ENCODE measurements around the gene LRP6. TPM values are rescaled to one million over a fixed set of nuclear protein-coding genes. Genes with fewer than 3 reads are reported as not detected.

LRP6 gene
- total and polyA plus RNA-seq, 7 donors: 2.9 to 31.5 (median 16.6) TPM

GRCh38 chr12:12141000-12141399 is 125.8 kb downstream of the LRP6 start:
- DNase-seq (no peak), ATAC-seq (no peak)
- no peaks in the 10 kb centered on the region for H3K27me3 ChIP-seq (ENCODE audit: insufficient read depth in 3 of 3, low read length in 2 of 3)
- no peaks in the 10 kb centered on the region for H3K9me3 ChIP-seq
- TF ChIP-seq, protein P1, sequence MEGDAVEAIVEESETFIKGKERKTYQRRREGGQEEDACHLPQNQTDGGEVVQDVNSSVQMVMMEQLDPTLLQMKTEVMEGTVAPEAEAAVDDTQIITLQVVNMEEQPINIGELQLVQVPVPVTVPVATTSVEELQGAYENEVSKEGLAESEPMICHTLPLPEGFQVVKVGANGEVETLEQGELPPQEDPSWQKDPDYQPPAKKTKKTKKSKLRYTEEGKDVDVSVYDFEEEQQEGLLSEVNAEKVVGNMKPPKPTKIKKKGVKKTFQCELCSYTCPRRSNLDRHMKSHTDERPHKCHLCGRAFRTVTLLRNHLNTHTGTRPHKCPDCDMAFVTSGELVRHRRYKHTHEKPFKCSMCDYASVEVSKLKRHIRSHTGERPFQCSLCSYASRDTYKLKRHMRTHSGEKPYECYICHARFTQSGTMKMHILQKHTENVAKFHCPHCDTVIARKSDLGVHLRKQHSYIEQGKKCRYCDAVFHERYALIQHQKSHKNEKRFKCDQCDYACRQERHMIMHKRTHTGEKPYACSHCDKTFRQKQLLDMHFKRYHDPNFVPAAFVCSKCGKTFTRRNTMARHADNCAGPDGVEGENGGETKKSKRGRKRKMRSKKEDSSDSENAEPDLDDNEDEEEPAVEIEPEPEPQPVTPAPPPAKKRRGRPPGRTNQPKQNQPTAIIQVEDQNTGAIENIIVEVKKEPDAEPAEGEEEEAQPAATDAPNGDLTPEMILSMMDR (IDR thresholded peaks at IDR 0.05): no peak
- no peak overlapping the region for H3K27ac ChIP-seq
- peaks cover 0 to 21% of the 10 kb centered on the region in 2 donors for H3K36me3 ChIP-seq (ENCODE audit: insufficient read depth in 1 of 2, low read depth in 1 of 2)
- no peaks in the 10 kb centered on the region for H3K4me1 ChIP-seq
- intact Hi-C loops (cut with DNase I): loop anchor here (10.0 kb wide), 2 partner anchors 46 to 674 kb away; partner anchors contain the start of gene DDX47 (in 1 of the 2)
- H3K4me3 ChIP-seq: no peak overlapping the region

- H3K9me3 ChIP-seq: no peaks in the 10 kb centered on the region
- DNase-seq (no peak), ATAC-seq (no peak)
- intact Hi-C loops (cut with DNase I): no loop called here
- TF ChIP-seq, protein P1 (IDR thresholded peaks at IDR 0.05): no peak
- no peaks in the 10 kb centered on the region for H3K4me1 ChIP-seq
- H3K27ac ChIP-seq: no peak overlapping the region
- 88 to 96% (median 91%) methylated on average over 3 of the region's 3 CpGs for WGBS, 3 donors
- no peaks in the 10 kb centered on the region for H3K27me3 ChIP-seq (ENCODE audit: insufficient read depth in 3 of 3, low read length in 2 of 3)
- no peak overlapping the region for H3K4me3 ChIP-seq
- peaks cover 0 to 19% of the 10 kb centered on the region in 2 donors for H3K36me3 ChIP-seq (ENCODE audit: insufficient read depth in 1 of 2, low read depth in 1 of 2)
These were observed 128.4 kb downstream of the LRP6 start for GRCh38 chr12:12138203-12139154.

DNA sequence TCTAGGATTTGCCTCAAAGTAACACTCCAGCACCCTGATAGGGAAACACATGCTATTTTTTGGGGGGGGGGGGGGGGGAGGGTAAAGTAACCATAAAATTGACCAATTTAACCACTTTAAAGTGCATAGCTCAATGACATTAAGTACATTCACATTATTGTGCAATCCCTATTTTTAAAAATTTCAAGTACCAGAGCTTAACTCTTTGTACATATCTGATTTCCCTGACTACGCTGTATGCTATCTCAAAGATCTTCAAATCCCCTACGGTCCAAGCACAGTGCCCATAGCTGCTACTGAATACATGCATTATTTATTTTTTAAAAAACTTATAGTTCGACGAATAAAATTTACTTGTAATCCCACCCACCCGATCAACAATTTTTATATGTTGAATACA is 133.1 kb downstream of the LRP6 start:
- intact Hi-C loops (cut with DNase I): no loop called here
- peaks cover 0 to 45% of the 10 kb centered on the region in 2 donors for H3K36me3 ChIP-seq (ENCODE audit: insufficient read depth in 1 of 2, low read depth in 1 of 2)
- no peaks in the 10 kb centered on the region for H3K27me3 ChIP-seq (ENCODE audit: insufficient read depth in 3 of 3, low read length in 2 of 3)
- TF ChIP-seq, protein P1 (IDR thresholded peaks at IDR 0.05): no peak
- H3K4me1 ChIP-seq: no peaks in the 10 kb centered on the region
- H3K27ac ChIP-seq: no peak overlapping the region
- 72 to 97% (median 97%) methylated on average over 5 of the region's 5 CpGs for WGBS, 3 donors
- H3K4me3 ChIP-seq: no peak overlapping the region
- DNase-seq (no peak), ATAC-seq (no peak)
- no peaks in the 10 kb centered on the region for H3K9me3 ChIP-seq

GRCh38 chr12:12133259-12133658 is 133.6 kb downstream of the LRP6 start:
- Histone ChIP-seq H3K4me3 (no peak overlapping the region), H3K27me3 (ENCODE audit: insufficient read depth in 3 of 3, low read length in 2 of 3) (no peaks in the 10 kb centered on the region), H3K27ac (no peak overlapping the region), H3K36me3 (ENCODE audit: insufficient read depth in 1 of 2, low read depth in 1 of 2) (peaks cover 0 to 49% of the 10 kb centered on the region in 2 donors), H3K4me1 (no peaks in the 10 kb centered on the region), H3K9me3 (no peaks in the 10 kb centered on the region)
- intact Hi-C loops (cut with DNase I): no loop called here
- TF ChIP-seq, protein P1 (IDR thresholded peaks at IDR 0.05): no peak
- no peak for DNase-seq
- ATAC-seq: no peak
- WGBS, 3 donors: 82 to 91% (median 84%) methylated on average over 3 of the region's 3 CpGs

Data from psoas muscle (tissue), 8 donors.